ENCODE results near the gene ANKS1A. TPM values are rescaled to one million over a fixed set of nuclear protein-coding genes. Genes with fewer than 3 reads are reported as not detected.

The ANKS1A gene
- total RNA-seq, 3 donors from 2014 or later: 30.0 to 62.4 (median 33.3) TPM

DNA sequence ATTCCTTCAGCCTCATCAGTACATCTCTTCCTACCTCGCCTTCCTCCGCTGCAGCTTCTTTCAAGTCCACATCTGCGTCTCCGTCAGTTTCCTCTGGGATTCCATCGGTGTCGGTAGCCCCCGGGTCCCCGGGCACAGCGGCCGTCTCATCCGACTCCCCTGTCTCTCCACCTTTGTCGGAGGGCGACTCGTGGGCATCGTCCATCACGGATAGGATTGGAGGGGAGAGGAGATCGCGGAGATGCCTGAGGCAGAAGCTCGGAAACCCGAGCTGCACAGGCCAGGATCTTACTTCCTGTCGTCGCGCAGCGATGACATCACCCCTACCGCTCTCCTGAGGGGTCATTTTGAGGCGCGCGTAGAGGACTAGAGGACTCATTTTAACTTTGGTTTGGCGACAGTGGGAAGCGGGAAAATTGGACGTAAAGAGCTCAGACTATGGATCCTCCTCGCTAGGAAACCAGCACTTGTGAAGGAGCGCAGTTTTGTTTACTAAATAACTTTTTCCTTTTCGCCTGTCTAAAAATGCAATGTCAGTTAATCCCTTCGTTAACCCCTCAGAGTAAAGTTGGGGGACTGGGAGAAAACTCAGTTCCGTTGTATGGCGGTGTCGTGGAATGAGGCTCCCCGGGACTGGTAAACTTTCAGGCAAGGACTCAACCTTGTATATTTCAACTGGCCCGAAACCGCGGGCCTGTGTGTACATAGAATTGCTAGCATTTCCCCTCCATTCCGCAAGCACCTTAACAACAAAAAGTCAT is 1.1 kb upstream of the ANKS1A start, which contains the start of gene TAF11:
TAF11 (minus strand) TSS at position 290 of the 761 bp plus-strand sequence; CDS start at position 205, 85 bp downstream.
- H3K36me3 ChIP-seq (ENCODE audit: low read depth): no peaks in the 10 kb centered on the region
- peak; percentile 93 to 97 (median 96) for DNase-seq
- peak within 1 kb of the TSS; percentile 77 for H3K4me3 ChIP-seq
- TF ChIP-seq, protein P1, sequence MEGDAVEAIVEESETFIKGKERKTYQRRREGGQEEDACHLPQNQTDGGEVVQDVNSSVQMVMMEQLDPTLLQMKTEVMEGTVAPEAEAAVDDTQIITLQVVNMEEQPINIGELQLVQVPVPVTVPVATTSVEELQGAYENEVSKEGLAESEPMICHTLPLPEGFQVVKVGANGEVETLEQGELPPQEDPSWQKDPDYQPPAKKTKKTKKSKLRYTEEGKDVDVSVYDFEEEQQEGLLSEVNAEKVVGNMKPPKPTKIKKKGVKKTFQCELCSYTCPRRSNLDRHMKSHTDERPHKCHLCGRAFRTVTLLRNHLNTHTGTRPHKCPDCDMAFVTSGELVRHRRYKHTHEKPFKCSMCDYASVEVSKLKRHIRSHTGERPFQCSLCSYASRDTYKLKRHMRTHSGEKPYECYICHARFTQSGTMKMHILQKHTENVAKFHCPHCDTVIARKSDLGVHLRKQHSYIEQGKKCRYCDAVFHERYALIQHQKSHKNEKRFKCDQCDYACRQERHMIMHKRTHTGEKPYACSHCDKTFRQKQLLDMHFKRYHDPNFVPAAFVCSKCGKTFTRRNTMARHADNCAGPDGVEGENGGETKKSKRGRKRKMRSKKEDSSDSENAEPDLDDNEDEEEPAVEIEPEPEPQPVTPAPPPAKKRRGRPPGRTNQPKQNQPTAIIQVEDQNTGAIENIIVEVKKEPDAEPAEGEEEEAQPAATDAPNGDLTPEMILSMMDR (IDR thresholded peaks at IDR 0.05): no peak
- H3K4me1 ChIP-seq (ENCODE audit: low read depth): peaks cover 23% of the 10 kb centered on the region
- no peaks in the 10 kb centered on the region for H3K9me3 ChIP-seq
- intact Hi-C loops (cut with DNase I, micrococcal nuclease): no loop called here
- peak; percentile 88 for ATAC-seq

DNA sequence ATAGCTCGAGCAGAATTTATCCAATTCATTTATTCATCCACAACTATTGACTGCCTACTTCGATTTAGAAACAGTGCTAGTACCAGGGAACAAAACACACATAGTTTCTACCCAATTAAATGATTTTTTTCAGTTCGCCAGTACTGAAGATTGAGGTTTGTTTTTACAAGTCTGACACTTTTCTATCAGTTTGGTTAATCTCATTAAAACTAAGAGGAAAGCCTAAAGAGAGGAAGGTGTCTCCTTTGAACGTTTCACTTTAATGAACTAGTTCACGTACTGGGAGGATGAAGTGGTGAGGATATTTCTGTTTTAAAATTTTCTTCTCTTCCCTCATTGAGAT is 570 bp upstream of the ANKS1A start:
- no peaks in the 10 kb centered on the region for H3K36me3 ChIP-seq (ENCODE audit: low read depth)
- H3K9me3 ChIP-seq: no peaks in the 10 kb centered on the region
- peak overlapping the region; percentile 77 for H3K4me3 ChIP-seq
- intact Hi-C loops (cut with DNase I, micrococcal nuclease): no loop called here
- ATAC-seq: no peak
- H3K4me1 ChIP-seq (ENCODE audit: low read depth): peaks cover 23% of the 10 kb centered on the region
- TF ChIP-seq, protein P1 (IDR thresholded peaks at IDR 0.05): no peak
- no peak for DNase-seq

DNA sequence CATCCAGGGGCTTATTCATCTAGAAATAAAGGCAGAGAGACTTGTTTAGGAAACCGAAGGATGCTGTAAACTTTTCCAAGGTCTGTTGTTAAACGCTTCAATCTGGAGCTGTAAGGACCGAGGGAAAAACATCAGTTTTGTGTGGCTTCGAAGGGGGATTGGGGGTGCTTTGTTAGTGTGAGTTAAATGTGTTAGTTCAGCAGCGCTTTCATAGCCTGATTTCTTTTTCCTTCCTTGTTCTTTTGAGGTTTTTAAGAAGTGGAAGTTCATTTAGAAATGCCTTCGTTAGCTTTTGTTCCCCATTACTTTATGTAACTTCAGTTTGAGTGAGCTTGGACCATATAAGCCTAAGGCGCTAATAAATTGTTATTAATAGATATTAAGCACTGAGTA is 1.5 kb downstream of the ANKS1A start:
- Histone ChIP-seq H3K9me3 (no peaks in the 10 kb centered on the region), H3K4me1 (ENCODE audit: low read depth) (peaks cover 23% of the 10 kb centered on the region), H3K36me3 (ENCODE audit: low read depth) (no peaks in the 10 kb centered on the region), H3K4me3 (no peak overlapping the region)
- DNase-seq: no peak
- no peak for ATAC-seq
- intact Hi-C loops (cut with DNase I, micrococcal nuclease): no loop called here
- TF ChIP-seq, protein P1 (IDR thresholded peaks at IDR 0.05): no peak

DNA sequence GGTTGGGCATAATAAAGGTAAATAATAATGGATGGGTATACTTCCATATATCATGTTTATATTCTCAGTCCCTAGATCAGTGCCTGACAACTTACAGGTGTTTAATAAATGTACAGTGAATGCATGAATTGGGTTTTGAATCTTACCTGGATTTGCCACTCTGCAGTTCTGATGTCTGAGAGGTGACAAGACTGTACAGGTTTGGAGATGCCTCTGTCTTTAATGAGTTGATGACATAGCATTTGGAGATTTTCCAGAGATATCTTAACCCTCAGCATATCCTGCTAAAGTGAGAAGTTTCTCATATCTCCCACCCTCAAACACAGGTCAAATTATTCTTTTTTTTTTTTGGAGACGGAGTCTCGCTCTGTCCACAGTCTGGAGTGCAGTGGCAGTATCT is 2.2 kb downstream of the ANKS1A start:
- Histone ChIP-seq H3K4me1 (ENCODE audit: low read depth) (peaks cover 22% of the 10 kb centered on the region), H3K9me3 (no peaks in the 10 kb centered on the region), H3K4me3 (no peak overlapping the region), H3K36me3 (ENCODE audit: low read depth) (no peaks in the 10 kb centered on the region)
- DNase-seq: no peak
- TF ChIP-seq, protein P1 (IDR thresholded peaks at IDR 0.05): no peak
- intact Hi-C loops (cut with DNase I, micrococcal nuclease): no loop called here
- ATAC-seq: no peak

DNA sequence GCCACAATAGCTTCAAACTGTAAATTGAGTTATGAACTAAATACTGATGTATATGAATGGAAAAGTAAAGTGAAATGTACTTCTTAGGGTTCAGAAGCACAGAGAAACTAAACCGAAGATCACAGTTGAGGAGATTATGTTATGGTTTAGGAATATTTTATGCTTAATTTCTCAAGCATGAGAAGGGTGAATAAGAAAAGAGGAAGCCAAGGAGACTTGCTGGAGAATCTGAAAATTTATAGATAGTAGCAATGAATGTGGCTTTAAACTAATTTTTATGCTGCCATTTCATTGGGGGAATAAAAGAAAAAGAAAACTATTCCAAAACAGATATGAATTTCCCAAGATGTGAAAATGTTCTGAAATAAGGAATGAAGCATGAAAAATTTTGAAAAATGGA is 5.6 kb downstream of the ANKS1A start:
- no peak for ATAC-seq
- peaks cover 14% of the 10 kb centered on the region for H3K4me1 ChIP-seq (ENCODE audit: low read depth)
- intact Hi-C loops (cut with DNase I, micrococcal nuclease): no loop called here
- TF ChIP-seq, protein P1 (IDR thresholded peaks at IDR 0.05): no peak
- no peaks in the 10 kb centered on the region for H3K9me3 ChIP-seq
- no peak overlapping the region for H3K4me3 ChIP-seq
- DNase-seq: no peak
- H3K36me3 ChIP-seq (ENCODE audit: low read depth): no peaks in the 10 kb centered on the region

All from mucosa of descending colon (tissue), 3 donors.